Measurements from ENCODE around the gene CPM.
"Not testable (repeated sequence)": the region's sequence is repeated elsewhere in the genome, so short reads cannot be mapped to it uniquely, and the experiment has no call there.

The CPM gene

GRCh38 chr12:68803948-68804656 is 128.9 kb downstream of the CPM start:
- no peak for DNase-seq

- DNase-seq, result not testable (repeated sequence)
Observed at GRCh38 chr12:68802911-68803651, 129.9 kb downstream of the CPM start.

- DNase-seq, result not testable (repeated sequence)
Observed at GRCh38 chr12:68802372-68802745, 130.6 kb downstream of the CPM start.

Measured in activated CD4-positive, alpha-beta T cell treated with anti-CD3 and anti-CD28 coated beads, Interleukin-2, amount 50 U/mL, for 4 hours (primary cell).